Endothelial cell (in vitro differentiated cells): ENCODE results near the gene METTL26. TPM values are rescaled to one million over a fixed set of nuclear protein-coding genes. Genes with fewer than 3 reads are reported as not detected.

ENCODE experiments used
- DNase-seq: peaks from one replicate; pipeline ENCODE4 v3.0.0; 2021; ENCODE audit warnings: low spot score
- H3K27ac Mint-ChIP-seq: one replicate; pipeline ENCODE4 v1.8.0; 2021; ENCODE audit warnings: mixed read lengths, inconsistent platforms; ENCODE audit not compliant: unreplicated experiment
- H3K27me3 Mint-ChIP-seq: one replicate; pipeline ENCODE4 v1.8.0; 2021; ENCODE audit warnings: mild to moderate bottlenecking, moderate library complexity, mixed read lengths, inconsistent platforms; ENCODE audit not compliant: unreplicated experiment
- H3K36me3 Mint-ChIP-seq: one replicate; pipeline ENCODE4 v1.8.0; 2021; ENCODE audit warnings: mild to moderate bottlenecking, low read depth, mixed read lengths, inconsistent platforms; ENCODE audit not compliant: unreplicated experiment
- H3K4me1 Mint-ChIP-seq: one replicate; pipeline ENCODE4 v1.8.0; 2021; ENCODE audit warnings: mild to moderate bottlenecking, mixed read lengths, inconsistent platforms; ENCODE audit not compliant: unreplicated experiment
- H3K4me3 Mint-ChIP-seq: one replicate; pipeline ENCODE4 v1.8.0; 2021; ENCODE audit warnings: mild to moderate bottlenecking, mixed read lengths, inconsistent platforms; ENCODE audit not compliant: unreplicated experiment
- H3K9me3 Mint-ChIP-seq: one replicate; pipeline ENCODE4 v1.8.0; 2021; ENCODE audit warnings: mixed read lengths, inconsistent platforms; ENCODE audit not compliant: unreplicated experiment
- total RNA-seq: library from RNA; stranded (reverse); fragmentation: NEBNext Ultra II Directional; extraction: Animal tissue kit (Norgen Biotek cat#: 25700); gene quantifications from one replicate; pipeline ENCODE4 v1.2.1, GENCODE V29; 2021; ENCODE audit not compliant: unreplicated experiment
- TF ChIP-seq, protein P1 (sequence below): fragments of 200-600 bp; sonication (generic); IDR thresholded peaks from one replicate; pipeline ENCODE4 v1.5.0; 2021; ENCODE audit warnings: antibody characterized with exemption; ENCODE audit not compliant: unreplicated experiment

Gene METTL26
- total RNA-seq, 1 donor from 2014 or later: 48.5 TPM

DNA sequence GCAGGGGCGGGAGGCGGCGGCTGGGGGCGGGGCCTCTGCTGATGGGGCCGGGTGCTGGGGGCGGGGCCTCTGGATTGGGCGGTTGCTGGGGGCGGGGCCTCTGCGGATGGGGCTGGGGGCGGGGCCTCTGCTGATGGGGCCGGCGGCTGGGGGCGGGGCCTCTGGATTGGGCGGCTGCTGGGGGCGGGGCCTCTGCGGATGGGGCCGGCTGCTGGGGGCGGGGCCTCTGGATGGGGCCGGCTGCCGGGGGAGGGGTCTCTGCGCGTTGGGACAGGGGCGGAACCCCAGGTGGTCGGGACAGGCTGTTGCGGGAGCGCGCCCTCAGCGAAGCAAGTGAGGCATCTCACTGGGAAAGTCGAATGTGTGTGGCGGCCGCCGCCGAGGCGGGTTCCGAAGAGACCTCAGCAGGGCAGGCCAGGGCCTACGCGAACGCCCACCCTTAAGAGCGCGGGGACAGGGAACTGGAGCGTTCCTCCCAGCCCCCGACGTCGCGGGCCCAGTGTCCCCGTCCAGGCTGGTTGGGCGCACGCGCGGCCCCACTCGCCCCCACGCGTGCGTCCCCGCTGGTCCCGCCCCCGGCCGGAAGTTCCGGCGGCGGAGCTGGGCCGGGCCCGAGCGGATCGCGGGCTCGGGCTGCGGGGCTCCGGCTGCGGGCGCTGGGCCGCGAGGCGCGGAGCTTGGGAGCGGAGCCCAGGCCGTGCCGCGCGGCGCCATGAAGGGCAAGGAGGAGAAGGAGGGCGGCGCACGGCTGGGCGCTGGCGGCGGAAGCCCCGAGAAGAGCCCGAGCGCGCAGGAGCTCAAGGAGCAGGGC lies 43.9 kb upstream of the METTL26 start, which contains the start of gene STUB1:
TSS of gene STUB1 (plus strand) at position 597 of the 811 bp plus-strand sequence. CDS start at position 713, 116 bp downstream.
- H3K27ac Mint-ChIP-seq: no peak within 1 kb of the TSS
- TF ChIP-seq, protein P1, sequence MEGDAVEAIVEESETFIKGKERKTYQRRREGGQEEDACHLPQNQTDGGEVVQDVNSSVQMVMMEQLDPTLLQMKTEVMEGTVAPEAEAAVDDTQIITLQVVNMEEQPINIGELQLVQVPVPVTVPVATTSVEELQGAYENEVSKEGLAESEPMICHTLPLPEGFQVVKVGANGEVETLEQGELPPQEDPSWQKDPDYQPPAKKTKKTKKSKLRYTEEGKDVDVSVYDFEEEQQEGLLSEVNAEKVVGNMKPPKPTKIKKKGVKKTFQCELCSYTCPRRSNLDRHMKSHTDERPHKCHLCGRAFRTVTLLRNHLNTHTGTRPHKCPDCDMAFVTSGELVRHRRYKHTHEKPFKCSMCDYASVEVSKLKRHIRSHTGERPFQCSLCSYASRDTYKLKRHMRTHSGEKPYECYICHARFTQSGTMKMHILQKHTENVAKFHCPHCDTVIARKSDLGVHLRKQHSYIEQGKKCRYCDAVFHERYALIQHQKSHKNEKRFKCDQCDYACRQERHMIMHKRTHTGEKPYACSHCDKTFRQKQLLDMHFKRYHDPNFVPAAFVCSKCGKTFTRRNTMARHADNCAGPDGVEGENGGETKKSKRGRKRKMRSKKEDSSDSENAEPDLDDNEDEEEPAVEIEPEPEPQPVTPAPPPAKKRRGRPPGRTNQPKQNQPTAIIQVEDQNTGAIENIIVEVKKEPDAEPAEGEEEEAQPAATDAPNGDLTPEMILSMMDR: no peak
- DNase-seq: peak; percentile 94
- H3K4me1 Mint-ChIP-seq: peaks cover 6% of the 10 kb centered on the region
- peaks cover 5% of the 10 kb centered on the region for H3K36me3 Mint-ChIP-seq
- H3K4me3 Mint-ChIP-seq: peak within 1 kb of the TSS; percentile 90
- peaks cover 17% of the 10 kb centered on the region for H3K27me3 Mint-ChIP-seq
- no peaks in the 10 kb centered on the region for H3K9me3 Mint-ChIP-seq

DNA sequence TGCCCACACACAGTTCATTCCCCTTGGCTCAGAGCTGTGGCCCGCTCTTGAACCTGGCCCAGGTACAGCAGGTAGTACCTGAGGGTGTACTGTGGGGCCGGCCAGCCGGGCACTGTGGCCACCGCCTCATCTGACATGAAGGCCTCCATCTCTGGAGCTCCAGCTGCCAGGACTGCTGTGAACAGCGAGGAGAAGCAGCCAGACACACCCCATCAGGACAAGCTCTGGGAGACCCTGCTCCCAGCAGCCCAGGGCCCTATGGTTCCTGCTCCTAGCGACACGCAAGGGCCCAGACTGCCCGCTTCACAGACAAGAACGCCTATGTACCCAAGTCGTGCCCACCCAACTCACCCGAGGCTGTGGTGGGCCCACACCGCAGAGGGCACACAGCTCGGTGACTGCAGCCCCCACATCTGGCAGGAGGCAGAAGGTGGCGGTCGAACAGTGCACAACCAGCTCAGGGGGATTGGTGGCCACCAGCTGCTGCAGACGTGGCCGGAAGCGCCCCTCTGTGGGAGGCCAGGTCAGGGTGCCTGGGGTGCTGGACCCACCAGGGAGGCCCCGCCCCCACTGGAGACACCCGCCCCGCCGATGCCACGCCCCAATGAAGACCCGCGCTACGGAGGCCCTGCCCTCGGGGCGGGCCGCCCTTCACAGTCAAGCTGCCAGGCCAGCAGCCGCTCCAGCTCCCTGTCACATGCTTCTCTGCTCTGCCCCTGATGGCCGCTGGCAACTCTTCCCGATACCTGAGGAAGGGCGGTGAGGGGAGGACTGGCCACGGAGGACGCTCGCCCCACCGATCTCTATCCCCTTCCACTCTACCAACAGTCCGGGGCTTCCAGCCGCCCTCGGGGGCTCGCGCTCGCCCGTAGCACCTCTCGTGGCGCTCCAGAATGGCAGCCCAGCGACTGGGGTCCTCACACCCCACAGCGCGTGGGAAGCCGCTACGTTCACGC lies 43.0 kb upstream of the METTL26 start:
- Mint-ChIP-seq H3K27me3 (peaks cover 20% of the 10 kb centered on the region), H3K4me1 (peaks cover 6% of the 10 kb centered on the region), H3K36me3 (peaks cover 5% of the 10 kb centered on the region)

DNA sequence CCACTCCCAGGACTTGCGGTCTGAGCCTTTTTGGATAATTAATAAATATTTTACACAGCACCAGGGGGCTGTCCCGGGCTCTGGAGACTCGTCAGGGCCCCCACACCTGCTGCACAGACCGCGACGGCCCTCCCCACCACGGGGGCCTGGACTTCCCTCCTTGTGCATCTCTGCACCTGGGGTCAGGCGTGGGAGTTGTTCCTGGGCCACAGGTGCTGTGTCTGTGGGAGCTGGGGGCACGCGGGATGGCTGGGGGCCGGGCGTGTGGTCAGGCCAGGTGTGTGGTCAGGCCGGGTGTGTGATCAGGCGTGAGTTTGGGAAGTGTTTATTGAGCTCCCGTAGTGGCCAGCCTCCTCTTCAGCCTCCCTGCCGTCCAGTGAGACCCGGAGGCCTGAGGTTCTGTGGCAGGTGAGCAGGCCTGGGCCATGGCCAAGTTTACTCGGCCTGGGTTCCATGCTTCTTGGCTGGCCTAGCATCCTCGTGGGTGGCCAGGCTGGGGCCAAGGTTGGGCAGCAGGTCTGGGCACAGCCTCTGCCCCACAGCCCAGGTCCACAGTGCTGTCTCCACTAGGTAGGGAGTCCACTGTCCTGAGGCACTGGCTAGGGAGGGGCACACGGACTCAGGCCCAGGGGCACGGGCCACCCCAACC lies 42.2 kb upstream of the METTL26 start:
- H3K27ac Mint-ChIP-seq: no peak overlapping the region
- H3K9me3 Mint-ChIP-seq: no peaks in the 10 kb centered on the region

More for the DNA sequence above, 43.0 kb upstream of the METTL26 start:
- DNase-seq: peak; percentile 57
- TF ChIP-seq, protein P1: no peak
- Mint-ChIP-seq H3K4me3 (peak overlapping the region; percentile 84), H3K27ac (no peak overlapping the region), H3K9me3 (no peaks in the 10 kb centered on the region)

DNA sequence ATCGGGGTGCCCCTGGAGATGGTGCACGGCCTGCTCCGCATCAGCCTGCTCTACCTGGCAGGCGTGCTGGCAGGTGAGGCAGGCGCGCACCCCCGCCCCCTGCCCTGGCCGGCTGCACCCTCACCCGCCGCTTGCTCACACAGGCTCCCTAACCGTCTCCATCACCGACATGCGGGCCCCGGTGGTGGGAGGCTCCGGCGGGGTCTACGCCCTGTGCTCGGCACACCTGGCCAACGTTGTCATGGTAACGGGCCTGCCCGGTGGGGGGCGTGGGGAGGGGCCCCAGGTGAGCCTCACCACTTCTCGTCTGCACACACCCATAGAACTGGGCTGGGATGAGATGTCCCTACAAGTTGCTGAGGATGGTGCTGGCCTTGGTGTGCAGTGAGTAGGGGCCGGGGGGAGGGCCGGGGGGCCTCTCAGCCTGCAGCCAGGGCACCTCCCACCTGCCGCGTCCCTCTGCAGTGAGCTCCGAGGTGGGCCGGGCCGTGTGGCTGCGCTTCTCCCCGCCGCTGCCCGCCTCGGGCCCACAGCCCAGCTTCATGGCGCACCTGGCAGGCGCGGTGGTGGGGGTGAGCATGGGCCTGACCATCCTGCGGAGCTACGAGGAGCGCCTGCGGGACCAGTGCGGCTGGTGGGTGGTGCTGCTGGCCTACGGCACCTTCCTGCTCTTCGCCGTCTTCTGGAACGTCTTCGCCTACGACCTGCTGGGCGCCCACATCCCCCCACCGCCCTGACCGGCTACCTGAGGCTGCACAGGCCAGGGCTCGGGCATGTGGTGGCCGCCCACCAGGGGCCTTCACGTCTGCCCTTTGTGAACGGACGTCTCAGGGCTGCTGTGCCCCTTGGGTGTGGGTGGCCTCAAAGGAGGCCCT lies 41.4 kb upstream of the METTL26 start:
- Mint-ChIP-seq H3K4me3 (no peak overlapping the region), H3K27me3 (peaks cover 20% of the 10 kb centered on the region), H3K9me3 (no peaks in the 10 kb centered on the region), H3K4me1 (peaks cover 5% of the 10 kb centered on the region), H3K27ac (no peak overlapping the region), H3K36me3 (peaks cover 3% of the 10 kb centered on the region)
- DNase-seq: no peak
- TF ChIP-seq, protein P1: no peak

More for the DNA sequence above, 42.2 kb upstream of the METTL26 start:
- H3K27me3 Mint-ChIP-seq: peaks cover 20% of the 10 kb centered on the region
- peaks cover 6% of the 10 kb centered on the region for H3K4me1 Mint-ChIP-seq
- DNase-seq: no peak
- no peak overlapping the region for H3K4me3 Mint-ChIP-seq
- TF ChIP-seq, protein P1: no peak
- H3K36me3 Mint-ChIP-seq: peaks cover 5% of the 10 kb centered on the region
